ENCODE results near the gene TNNI3K.

The TNNI3K gene

GRCh38 chr1:74452035-74452434 lies 216.8 kb downstream of the TNNI3K start:
- no peak for DNase-seq

GRCh38 chr1:74453277-74453676 lies 218.1 kb downstream of the TNNI3K start:
- no peak for DNase-seq

GRCh38 chr1:74455390-74455789 lies 220.2 kb downstream of the TNNI3K start:
- DNase-seq = no peak

GRCh38 chr1:74457253-74457652 lies 222.1 kb downstream of the TNNI3K start:
- DNase-seq = no peak

- DNase-seq = no peak
Observed at GRCh38 chr1:74463333-74463988, 228.3 kb downstream of the TNNI3K start.

GRCh38 chr1:74464037-74464436 lies 228.8 kb downstream of the TNNI3K start:
- DNase-seq = no peak

- no peak for DNase-seq
Observed at GRCh38 chr1:74465193-74465681, 230.1 kb downstream of the TNNI3K start.

GRCh38 chr1:74467786-74468377 lies 232.7 kb downstream of the TNNI3K start:
- no peak for DNase-seq

- peak; percentile 1 for DNase-seq
Observed at GRCh38 chr1:74468982-74469603, 233.9 kb downstream of the TNNI3K start.

- no peak for DNase-seq
Observed at GRCh38 chr1:74470251-74470650, 235.1 kb downstream of the TNNI3K start.

- no peak for DNase-seq
Observed at GRCh38 chr1:74470936-74471335, 235.7 kb downstream of the TNNI3K start.

GRCh38 chr1:74471470-74471869 lies 236.3 kb downstream of the TNNI3K start:
- no peak for DNase-seq

GRCh38 chr1:74474585-74474984 lies 239.4 kb downstream of the TNNI3K start:
- DNase-seq = no peak

GRCh38 chr1:74478979-74479378 lies 243.8 kb downstream of the TNNI3K start:
- DNase-seq = no peak

GRCh38 chr1:74480068-74480467 lies 244.9 kb downstream of the TNNI3K start:
- no peak for DNase-seq

GRCh38 chr1:74481607-74482006 lies 246.4 kb downstream of the TNNI3K start:
- no peak for DNase-seq

- DNase-seq = no peak
Observed at GRCh38 chr1:74485622-74486021, 250.4 kb downstream of the TNNI3K start.

- no peak for DNase-seq
Observed at GRCh38 chr1:74486036-74486435, 250.8 kb downstream of the TNNI3K start.

- no peak for DNase-seq
Observed at GRCh38 chr1:74496669-74497068, 261.5 kb downstream of the TNNI3K start.

- DNase-seq = no peak
Observed at GRCh38 chr1:74498901-74499300, 263.7 kb downstream of the TNNI3K start.

- DNase-seq = no peak
Observed at GRCh38 chr1:74502432-74502831, 267.2 kb downstream of the TNNI3K start.

GRCh38 chr1:74502858-74503257 lies 267.7 kb downstream of the TNNI3K start:
- no peak for DNase-seq

GRCh38 chr1:74504125-74504932 lies 269.1 kb downstream of the TNNI3K start:
- peak; percentile 32 for DNase-seq
